ENCODE data around the gene TTC22. TPM values are rescaled to one million over a fixed set of nuclear protein-coding genes. Genes with fewer than 3 reads are reported as not detected.

Gene TTC22
- total RNA-seq, 1 donor from 2014 or later, result not detected

DNA sequence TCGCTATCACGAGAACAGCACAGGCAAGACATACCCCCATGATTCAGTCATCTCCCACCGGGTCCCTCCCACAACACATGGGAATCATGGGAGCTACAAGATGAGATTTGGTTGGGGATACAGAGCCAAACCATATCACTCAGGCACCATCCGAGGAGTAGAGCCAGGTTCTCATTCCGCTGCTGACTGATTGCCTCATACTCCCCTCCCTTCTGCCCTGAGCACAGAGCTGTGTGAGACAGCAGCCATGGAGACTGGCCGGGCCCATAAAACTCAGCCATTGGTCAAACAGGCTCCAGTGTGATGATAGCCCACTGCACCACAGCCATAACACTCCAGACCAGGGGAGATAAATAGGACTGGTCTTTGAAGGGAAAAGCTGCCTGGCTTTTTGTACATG is 62.9 kb downstream of the TTC22 start:
- H3K9me3 Mint-ChIP-seq, result no peaks in the 10 kb centered on the region
- TF ChIP-seq, protein P1, sequence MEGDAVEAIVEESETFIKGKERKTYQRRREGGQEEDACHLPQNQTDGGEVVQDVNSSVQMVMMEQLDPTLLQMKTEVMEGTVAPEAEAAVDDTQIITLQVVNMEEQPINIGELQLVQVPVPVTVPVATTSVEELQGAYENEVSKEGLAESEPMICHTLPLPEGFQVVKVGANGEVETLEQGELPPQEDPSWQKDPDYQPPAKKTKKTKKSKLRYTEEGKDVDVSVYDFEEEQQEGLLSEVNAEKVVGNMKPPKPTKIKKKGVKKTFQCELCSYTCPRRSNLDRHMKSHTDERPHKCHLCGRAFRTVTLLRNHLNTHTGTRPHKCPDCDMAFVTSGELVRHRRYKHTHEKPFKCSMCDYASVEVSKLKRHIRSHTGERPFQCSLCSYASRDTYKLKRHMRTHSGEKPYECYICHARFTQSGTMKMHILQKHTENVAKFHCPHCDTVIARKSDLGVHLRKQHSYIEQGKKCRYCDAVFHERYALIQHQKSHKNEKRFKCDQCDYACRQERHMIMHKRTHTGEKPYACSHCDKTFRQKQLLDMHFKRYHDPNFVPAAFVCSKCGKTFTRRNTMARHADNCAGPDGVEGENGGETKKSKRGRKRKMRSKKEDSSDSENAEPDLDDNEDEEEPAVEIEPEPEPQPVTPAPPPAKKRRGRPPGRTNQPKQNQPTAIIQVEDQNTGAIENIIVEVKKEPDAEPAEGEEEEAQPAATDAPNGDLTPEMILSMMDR (conservative IDR thresholded peaks at IDR 0.05), result no peak
- no peaks in the 10 kb centered on the region for H3K4me1 Mint-ChIP-seq
- no peak overlapping the region for H3K4me3 Mint-ChIP-seq
- H3K27me3 Mint-ChIP-seq (ENCODE audit: low read depth), result no peaks in the 10 kb centered on the region
- H3K36me3 Mint-ChIP-seq (ENCODE audit: low read depth), result peaks cover 21% of the 10 kb centered on the region
- H3K27ac Mint-ChIP-seq (ENCODE audit: unreplicated experiment), result no peak overlapping the region
- no peak for DNase-seq (ENCODE audit: low read depth, low spot score)

DNA sequence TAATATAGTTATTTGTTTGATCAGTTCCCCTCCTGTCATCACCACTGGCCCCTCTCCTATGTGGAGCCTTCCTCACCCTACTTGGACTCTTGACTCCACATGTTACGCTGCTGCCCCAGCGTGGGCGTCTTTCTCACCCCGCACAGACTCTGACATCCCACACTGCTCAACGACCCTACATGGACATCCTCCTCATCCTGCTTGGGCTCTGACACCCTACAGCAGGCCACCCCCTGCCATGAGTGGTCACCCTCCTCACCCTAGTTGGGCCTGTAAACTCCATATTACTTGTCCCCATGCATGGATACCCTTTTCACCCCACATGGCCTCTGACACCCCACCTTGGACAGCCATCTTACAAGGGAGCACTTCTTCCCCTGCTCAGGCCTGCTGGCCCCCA is 64.4 kb downstream of the TTC22 start:
- H3K4me3 Mint-ChIP-seq, result no peak overlapping the region
- peaks cover 17% of the 10 kb centered on the region for H3K36me3 Mint-ChIP-seq (ENCODE audit: low read depth)
- peak overlapping the region; percentile 89 for H3K27ac Mint-ChIP-seq (ENCODE audit: unreplicated experiment)
- no peak for DNase-seq (ENCODE audit: low read depth, low spot score)
- no peaks in the 10 kb centered on the region for H3K9me3 Mint-ChIP-seq
- TF ChIP-seq, protein P1 (conservative IDR thresholded peaks at IDR 0.05), result no peak
- no peaks in the 10 kb centered on the region for H3K27me3 Mint-ChIP-seq (ENCODE audit: low read depth)
- no peaks in the 10 kb centered on the region for H3K4me1 Mint-ChIP-seq

Other genes with a start within 250 kb of the TTC22 start
- gene FAM151A, start 177.8 kb downstream of the TTC22 start, total RNA-seq, result not detected in 2 replicates
- 0.57 TPM in 1 of 2 replicates, not detected in the other for gene MROH7, start 159.5 kb downstream of the TTC22 start, total RNA-seq
- 27.9 and 28.5 TPM in 2 replicates for gene TTC4, start 85.5 kb downstream of the TTC22 start, total RNA-seq
- 7.1 and 8.2 TPM in 2 replicates for gene PARS2, start 36.8 kb downstream of the TTC22 start, total RNA-seq
- gene DHCR24, start 85.9 kb upstream of the TTC22 start, total RNA-seq, result 396 and 417 TPM in 2 replicates
- gene TMEM61, start 179.3 kb upstream of the TTC22 start, total RNA-seq, result not detected in 2 replicates
- not detected in 2 replicates for gene BSND, start 197.6 kb upstream of the TTC22 start, total RNA-seq
- 23.7 and 24.1 TPM in 2 replicates for gene PCSK9, start 238.2 kb upstream of the TTC22 start, total RNA-seq